IPS-NIHi11 (cell line): Measurements from ENCODE around the gene CLCN6.

Source experiments
- DNase-seq: peaks from one replicate; pipeline ENCODE4 v3.0.0; 2012; ENCODE audit warnings: mixed read lengths, low spot score

CLCN6 gene

GRCh38 chr1:11828511-11828910, 22.5 kb downstream of the CLCN6 start:
- no peak for DNase-seq

DNA sequence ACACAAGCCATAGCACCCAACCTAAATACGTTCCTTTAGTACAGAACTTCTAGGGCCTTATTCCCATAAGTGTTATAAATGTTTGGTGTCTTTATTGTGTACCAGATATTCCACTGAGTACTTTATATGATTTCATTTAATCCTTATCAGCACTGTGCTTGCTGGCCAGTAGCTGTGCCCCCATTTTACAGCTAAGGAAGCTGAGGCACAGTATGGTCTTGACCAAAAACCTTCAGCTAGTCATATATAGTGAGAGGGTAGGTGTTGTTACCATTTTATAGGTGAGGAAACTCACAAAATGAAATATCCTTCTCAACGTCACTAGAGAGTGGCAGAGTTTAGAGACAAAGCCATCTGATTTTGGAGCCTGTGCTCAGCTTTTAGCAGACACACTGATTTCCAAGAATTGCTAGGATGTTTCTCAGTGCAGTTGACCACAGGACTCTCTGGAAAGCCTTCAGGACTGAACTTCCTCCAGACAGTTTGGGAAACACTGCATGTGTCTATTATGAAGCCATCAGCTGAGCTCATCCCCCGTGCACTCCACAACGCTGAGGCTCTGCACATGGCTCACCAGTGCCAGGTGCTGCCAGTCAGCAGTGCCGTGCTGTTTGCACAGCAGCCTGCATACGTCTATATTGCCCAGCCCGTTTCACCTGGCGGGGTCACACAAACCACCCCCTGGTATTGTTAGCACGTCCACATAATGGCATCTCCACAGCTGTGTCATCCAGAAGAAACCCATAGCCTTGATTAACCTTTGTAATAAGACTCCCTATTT, 26.1 kb downstream of the CLCN6 start:
- no peak for DNase-seq

DNA sequence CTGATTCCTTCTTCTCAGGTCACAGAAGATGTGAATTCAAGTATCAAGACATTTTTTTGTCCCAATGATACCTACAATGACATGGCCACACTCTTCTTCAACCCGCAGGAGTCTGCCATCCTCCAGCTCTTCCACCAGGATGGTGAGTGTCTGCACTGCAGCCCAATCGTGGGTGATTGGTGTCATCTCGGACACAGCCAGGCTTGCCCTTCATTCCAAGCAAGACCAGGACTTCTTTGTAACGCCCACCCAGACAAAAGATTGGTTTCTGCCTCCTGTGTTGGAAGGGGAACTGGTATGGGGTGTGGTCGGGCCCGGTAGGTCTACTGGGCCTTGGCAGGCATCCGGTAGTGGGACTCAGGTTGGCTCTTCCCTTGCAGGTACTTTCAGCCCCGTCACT, 27.5 kb downstream of the CLCN6 start:
- DNase-seq, result no peak

DNA sequence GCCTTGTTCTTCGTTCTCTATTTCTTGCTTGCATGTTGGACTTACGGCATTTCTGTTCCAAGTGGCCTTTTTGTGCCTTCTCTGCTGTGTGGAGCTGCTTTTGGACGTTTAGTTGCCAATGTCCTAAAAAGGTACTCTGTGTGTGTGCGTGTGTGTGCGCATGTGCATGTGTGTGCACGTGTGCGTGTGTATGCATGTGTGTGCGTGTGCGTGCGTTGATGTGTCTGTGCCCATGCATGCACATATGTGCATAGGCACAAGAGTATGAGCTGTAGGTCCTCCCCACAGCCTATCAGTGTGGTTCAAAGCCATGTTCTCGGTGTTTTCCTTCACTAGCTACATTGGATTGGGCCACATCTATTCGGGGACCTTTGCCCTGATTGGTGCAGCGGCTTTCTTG, 27.9 kb downstream of the CLCN6 start:
- DNase-seq, result no peak

DNA sequence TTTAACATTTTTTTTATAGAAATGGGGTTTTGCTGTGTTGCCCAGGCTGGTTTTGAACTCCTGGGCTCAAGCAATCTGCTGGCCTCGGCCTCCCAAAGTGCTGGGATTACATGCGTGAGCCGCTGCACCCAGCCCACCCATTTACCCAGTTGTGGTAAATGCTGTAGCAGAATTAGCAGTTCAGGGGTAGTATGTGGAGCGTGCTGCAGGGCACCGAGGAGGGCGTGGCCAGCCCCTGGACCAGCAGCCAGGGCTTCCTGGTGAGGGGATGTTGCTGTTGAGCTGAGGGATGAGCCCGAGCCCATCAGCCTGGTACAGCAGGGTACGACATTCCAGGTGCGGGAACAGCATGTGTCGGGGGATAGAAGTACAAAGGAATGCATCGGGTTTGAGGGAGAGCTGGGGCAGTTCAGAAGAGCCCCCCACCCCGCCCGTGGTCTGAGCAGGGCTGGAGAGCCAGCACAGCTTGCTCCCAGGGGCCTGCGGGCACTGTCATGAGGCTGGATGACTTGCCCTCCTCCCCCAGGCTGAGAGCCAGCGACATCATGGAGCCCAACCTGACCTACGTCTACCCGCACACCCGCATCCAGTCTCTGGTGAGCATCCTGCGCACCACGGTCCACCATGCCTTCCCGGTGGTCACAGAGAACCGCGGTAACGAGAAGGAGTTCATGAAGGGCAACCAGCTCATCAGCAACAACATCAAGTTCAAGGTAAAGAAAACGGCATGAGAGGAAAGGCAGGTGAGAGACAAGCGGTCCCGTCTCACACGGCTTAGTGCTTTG, 29.6 kb downstream of the CLCN6 start:
- no peak for DNase-seq

- no peak for DNase-seq
Measured at GRCh38 chr1:11836955-11837766, 31.2 kb downstream of the CLCN6 start.

DNA sequence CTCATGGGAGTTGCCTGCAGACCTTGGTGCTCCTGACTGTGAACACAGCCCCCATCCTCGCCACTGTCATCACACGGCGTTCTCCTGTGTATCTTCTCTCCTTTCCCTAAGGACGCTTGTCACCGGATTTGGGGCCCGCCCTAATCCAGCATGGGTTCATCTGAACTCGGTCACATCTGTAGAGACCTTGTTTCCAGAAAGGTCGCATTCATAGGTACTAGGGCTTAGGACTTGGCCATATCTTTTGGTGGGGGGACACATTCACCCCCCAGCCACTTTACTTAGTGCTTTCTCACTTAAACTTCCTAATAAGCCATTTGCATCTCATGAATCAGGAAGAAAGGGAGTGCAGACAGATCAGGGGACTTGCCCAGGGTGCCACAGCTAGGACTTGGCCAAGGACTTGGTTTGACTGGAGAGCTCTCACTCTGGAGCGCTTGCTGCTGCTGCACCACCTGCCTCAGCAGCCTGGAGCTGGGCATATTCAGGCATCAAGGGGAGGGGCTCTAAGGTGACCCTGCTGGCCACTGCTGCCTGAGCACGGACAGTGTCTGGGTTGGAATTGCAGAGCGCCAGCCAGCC, 31.9 kb downstream of the CLCN6 start:
- no peak for DNase-seq

DNA sequence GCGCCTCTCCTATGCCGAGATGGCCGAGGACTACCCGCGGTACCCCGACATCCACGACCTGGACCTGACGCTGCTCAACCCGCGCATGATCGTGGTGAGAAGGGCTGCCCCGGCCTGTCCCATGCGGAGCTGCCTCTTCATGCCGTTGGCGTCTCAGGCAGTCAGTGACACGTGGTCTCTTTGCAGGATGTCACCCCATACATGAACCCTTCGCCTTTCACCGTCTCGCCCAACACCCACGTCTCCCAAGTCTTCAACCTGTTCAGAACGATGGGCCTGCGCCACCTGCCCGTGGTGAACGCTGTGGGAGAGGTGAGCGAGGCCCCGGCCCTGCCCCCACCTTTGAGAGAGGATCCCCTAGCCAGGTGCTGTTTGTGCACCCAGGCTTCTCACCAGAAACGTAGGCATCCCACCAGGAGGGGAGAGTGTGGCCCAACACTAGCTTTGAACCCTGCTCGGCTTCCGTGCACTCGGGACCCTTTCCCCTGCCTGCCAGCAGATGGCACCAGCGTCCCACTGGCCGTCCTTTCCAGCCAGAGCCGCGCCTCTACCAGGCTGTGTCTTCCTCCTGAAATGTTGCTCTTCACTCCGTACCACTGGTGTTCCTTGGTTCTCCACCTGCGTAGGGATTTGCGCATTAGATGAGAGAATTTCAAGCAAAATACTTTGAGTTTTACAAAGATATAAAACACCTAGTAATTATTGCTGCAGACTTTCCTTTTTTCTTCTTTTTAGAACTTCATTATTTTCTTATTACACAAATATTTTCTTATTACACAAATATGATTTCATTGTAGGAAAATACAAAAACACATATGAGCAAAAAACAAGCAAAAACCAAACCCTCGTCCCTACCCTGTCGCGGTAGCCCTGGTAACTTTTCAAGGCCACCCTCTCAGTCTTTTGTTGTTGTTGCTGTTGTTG, 32.6 kb downstream of the CLCN6 start:
- peak; percentile 96 for DNase-seq

DNA sequence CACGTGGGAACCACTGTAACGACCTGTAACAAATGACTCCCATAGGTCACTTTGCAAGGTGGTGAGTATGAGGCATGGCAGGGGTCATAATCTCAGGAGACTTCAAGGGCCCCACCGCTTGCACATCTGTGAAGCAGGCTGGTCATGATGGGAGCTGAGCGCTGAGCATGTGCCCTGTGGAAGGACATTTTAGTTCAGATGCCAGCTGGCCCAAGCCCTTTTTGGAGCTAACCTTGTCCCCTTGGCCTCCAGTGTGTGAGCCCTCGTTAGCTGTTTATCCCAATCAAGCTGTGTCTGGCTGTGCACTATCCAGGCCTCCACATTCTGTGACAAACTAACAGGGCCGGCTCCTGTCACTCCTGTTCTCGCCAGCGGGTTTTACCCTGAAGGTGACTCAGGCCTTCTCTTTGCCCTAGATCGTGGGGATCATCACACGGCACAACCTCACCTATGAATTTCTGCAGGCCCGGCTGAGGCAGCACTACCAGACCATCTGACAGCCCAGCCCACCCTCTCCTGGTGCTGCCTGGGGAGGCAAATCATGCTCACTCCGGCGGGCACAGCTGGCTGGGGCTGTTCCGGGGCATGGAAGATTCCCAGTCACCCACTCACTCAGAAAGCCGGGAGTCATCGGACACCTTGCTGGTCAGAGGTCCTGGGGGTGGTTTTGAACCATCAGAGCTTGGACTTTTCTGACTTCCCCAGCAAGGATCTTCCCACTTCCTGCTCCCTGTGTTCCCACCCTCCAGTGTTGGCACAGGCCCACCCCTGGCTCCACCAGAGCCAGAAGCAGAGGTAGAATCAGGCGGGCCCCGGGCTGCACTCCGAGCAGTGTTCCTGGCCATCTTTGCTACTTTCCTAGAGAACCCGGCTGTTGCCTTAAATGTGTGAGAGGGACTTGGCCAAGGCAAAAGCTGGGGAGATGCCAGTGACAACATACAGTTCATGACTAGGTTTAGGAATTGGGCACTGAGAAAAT, 34.0 kb downstream of the CLCN6 start:
- no peak for DNase-seq

GRCh38 chr1:11841245-11842153, 35.5 kb downstream of the CLCN6 start:
- no peak for DNase-seq

- no peak for DNase-seq
Measured at GRCh38 chr1:11842154-11843041, 36.4 kb downstream of the CLCN6 start.

- DNase-seq, result peak; percentile 77
Measured at GRCh38 chr1:11845641-11846335, 39.8 kb downstream of the CLCN6 start.

DNA sequence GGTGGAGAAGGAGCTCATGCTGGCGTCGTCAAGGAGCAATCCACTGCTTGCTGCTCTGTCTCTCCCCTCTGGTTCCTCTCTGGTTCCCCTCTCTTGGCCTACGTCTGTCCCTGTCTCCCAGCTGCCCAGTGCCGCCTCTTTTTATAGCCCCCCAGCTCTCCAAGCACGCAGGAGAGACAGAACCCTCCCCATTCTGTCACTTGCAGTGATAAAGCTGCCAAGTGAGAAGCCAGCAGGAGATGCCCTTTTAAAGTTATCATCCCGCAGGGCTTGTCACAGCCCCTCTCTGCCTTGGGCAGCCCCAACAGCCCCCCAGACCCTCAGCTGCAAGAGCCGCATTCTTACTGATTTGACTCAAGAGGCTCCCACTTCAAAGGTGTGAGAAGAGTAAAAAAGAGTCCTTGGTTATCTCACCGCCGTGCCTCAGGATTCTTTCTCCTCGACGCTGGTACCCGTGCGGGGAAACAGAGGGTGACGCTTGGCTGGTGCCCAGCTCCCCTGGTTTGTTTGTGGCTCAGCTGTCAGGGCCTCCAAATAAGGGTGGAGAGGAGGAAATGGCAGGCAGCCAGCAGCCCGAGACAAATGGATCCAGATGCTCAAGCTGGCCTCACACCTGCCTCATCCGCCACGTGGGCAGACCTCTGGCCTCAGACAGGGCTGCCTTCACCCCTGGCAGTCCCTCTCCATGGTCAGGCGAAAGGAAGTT, 41.8 kb downstream of the CLCN6 start, which contains the start of gene NPPA:
Gene NPPA, minus strand, starts transcription at position 117 of the 706 bp plus-strand sequence. Its CDS starts 99 bp downstream, at position 18.
- no peak for DNase-seq

- no peak for DNase-seq
Measured at GRCh38 chr1:11848373-11848700, 42.3 kb downstream of the CLCN6 start.

GRCh38 chr1:11850156-11850555, 44.2 kb downstream of the CLCN6 start:
- no peak for DNase-seq

- no peak for DNase-seq
Measured at GRCh38 chr1:11851180-11851579, 45.2 kb downstream of the CLCN6 start.

DNA sequence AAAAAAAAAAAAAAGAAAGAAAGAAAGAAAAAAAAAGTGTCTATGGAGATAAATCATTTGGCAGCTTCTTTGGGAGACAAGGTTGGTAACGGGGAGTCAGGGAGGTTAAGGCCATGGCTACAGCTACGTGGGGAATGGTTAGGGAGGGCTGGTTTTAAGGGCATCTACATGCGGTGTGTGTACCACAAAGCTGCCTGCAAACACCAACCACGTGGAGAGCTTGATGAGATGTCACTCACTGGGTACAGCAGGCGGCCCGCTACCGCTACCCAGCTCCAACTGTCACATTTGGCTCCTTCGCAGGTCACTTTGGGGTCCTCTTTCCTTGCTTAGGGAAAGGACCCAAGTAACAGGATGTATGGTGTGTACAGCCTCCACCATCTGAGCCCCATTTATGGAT, 48.5 kb downstream of the CLCN6 start:
- DNase-seq, result no peak
